C4-2B (cell line): ENCODE measurements around the gene MEFV.
A peak's percentile ranks its signal among the peaks of the same experiment; 100 is the strongest.

ENCODE experiments used
- H3K27ac ChIP-seq: fragments of 450-650 bp; 2 replicates; pipeline ENCODE4 v1.5.1; 2017
- ZFX ChIP-seq: fragments of 450-650 bp; IDR thresholded peaks from 2 replicates; pipeline ENCODE4 v1.6.1; 2017
- TF ChIP-seq, protein P1 (sequence below): fragments of 450-650 bp; conservative IDR thresholded peaks from 2 replicates; pipeline ENCODE4 v1.5.1; 2017; ENCODE audit warnings: mild to moderate bottlenecking

The MEFV gene

GRCh38 chr16:3264137-3265036, 8.0 kb upstream of the MEFV start:
- peak overlapping the region; percentile 92 for H3K27ac ChIP-seq
- TF ChIP-seq, protein P1, sequence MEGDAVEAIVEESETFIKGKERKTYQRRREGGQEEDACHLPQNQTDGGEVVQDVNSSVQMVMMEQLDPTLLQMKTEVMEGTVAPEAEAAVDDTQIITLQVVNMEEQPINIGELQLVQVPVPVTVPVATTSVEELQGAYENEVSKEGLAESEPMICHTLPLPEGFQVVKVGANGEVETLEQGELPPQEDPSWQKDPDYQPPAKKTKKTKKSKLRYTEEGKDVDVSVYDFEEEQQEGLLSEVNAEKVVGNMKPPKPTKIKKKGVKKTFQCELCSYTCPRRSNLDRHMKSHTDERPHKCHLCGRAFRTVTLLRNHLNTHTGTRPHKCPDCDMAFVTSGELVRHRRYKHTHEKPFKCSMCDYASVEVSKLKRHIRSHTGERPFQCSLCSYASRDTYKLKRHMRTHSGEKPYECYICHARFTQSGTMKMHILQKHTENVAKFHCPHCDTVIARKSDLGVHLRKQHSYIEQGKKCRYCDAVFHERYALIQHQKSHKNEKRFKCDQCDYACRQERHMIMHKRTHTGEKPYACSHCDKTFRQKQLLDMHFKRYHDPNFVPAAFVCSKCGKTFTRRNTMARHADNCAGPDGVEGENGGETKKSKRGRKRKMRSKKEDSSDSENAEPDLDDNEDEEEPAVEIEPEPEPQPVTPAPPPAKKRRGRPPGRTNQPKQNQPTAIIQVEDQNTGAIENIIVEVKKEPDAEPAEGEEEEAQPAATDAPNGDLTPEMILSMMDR = peak; percentile 36
- 0 out of 2 replicates have a peak, but pooled peaks have one; percentile 3 for TF ChIP-seq ZFX

DNA sequence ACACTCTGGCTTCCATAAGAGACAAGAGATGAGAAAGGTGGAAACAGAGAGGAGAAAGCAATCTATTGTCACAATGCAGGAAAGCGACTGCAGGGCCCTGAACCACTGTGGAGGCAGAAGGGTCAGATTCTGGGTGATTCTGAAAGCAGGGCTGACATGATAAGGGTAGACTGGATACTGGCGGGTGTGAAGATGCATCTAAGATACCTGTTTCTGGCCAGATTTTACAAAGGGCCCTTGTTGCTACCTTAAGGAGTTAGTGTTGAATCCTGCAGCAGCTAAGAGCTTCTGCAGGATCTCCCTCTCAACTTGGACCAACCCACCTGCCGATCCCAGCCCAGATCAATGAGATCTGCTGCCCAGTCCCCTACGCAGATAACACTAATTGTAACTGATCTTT, 6.1 kb upstream of the MEFV start:
- TF ChIP-seq ZFX = no peak
- TF ChIP-seq, protein P1 = no peak
- no peak overlapping the region for H3K27ac ChIP-seq

GRCh38 chr16:3259836-3260235, 3.4 kb upstream of the MEFV start:
- no peak for TF ChIP-seq ZFX
- TF ChIP-seq, protein P1 = no peak
- H3K27ac ChIP-seq = no peak overlapping the region

- no peak overlapping the region for H3K27ac ChIP-seq
- TF ChIP-seq, protein P1 = no peak
- TF ChIP-seq ZFX = no peak
Measured at GRCh38 chr16:3256866-3257465, 533 bp upstream of the MEFV start.

GRCh38 chr16:3254309-3254708, 2.1 kb downstream of the MEFV start:
- TF ChIP-seq, protein P1 = no peak
- no peak for TF ChIP-seq ZFX
- H3K27ac ChIP-seq = no peak overlapping the region

GRCh38 chr16:3252967-3253366, 3.5 kb downstream of the MEFV start:
- TF ChIP-seq ZFX = no peak
- TF ChIP-seq, protein P1 = no peak
- H3K27ac ChIP-seq = no peak overlapping the region

GRCh38 chr16:3249451-3249850, 7.0 kb downstream of the MEFV start:
- no peak for TF ChIP-seq ZFX
- TF ChIP-seq, protein P1 = no peak
- no peak overlapping the region for H3K27ac ChIP-seq
